Bone marrow (tissue), 2 donors: ENCODE measurements around the gene PIK3R3.

Experiments used
- DNase-seq, 2 donors: peaks; one replicate each; lab custom pipeline; 2025; lab: John Stamatoyannopoulos, UW

The PIK3R3 gene

GRCh38 chr1:46157916-46158311 lies 25.5 kb upstream of the PIK3R3 start:
- no peak for DNase-seq

GRCh38 chr1:46153732-46154131 lies 21.3 kb upstream of the PIK3R3 start:
- DNase-seq: no peak

- no peak for DNase-seq
Measured at GRCh38 chr1:46153228-46153627, 20.8 kb upstream of the PIK3R3 start.

- no peak for DNase-seq
Measured at GRCh38 chr1:46152016-46152415, 19.6 kb upstream of the PIK3R3 start.

GRCh38 chr1:46150085-46150484 lies 17.7 kb upstream of the PIK3R3 start:
- no peak for DNase-seq

GRCh38 chr1:46148318-46148717 lies 15.9 kb upstream of the PIK3R3 start:
- no peak for DNase-seq

GRCh38 chr1:46137916-46138315 lies 5.5 kb upstream of the PIK3R3 start:
- no peak for DNase-seq

- no peak for DNase-seq
Measured at GRCh38 chr1:46136711-46137110, 4.3 kb upstream of the PIK3R3 start.

GRCh38 chr1:46134660-46135331 lies 2.4 kb upstream of the PIK3R3 start:
- no peak for DNase-seq

GRCh38 chr1:46133781-46134350 lies 1.4 kb upstream of the PIK3R3 start:
- no peak for DNase-seq

GRCh38 chr1:46133181-46133658 lies 791 bp upstream of the PIK3R3 start:
- DNase-seq: no peak

GRCh38 chr1:46131712-46132528 lies 509 bp downstream of the PIK3R3 start:
- DNase-seq: no peak

GRCh38 chr1:46131093-46131492 lies 1.3 kb downstream of the PIK3R3 start:
- no peak for DNase-seq

- DNase-seq: no peak
Measured at GRCh38 chr1:46130606-46131005, 1.8 kb downstream of the PIK3R3 start.

- DNase-seq: no peak
Measured at GRCh38 chr1:46130121-46130520, 2.3 kb downstream of the PIK3R3 start.

GRCh38 chr1:46128344-46128743 lies 4.1 kb downstream of the PIK3R3 start:
- DNase-seq: no peak

- DNase-seq: no peak
Measured at GRCh38 chr1:46118856-46119255, 13.6 kb downstream of the PIK3R3 start.

- no peak for DNase-seq
Measured at GRCh38 chr1:46117810-46118494, 14.5 kb downstream of the PIK3R3 start.

GRCh38 chr1:46114925-46115603 lies 17.4 kb downstream of the PIK3R3 start:
- no peak for DNase-seq

GRCh38 chr1:46113948-46114347 lies 18.5 kb downstream of the PIK3R3 start:
- no peak for DNase-seq

- no peak for DNase-seq
Measured at GRCh38 chr1:46112108-46112507, 20.3 kb downstream of the PIK3R3 start.

GRCh38 chr1:46110521-46110920 lies 21.9 kb downstream of the PIK3R3 start:
- DNase-seq: no peak
